Trophoblast cell (in vitro differentiated cells and primary cell): ENCODE results near the gene STMP1.

Experiments
- DNase-seq, 2 donors: peaks; one replicate each; pipeline ENCODE4 v3.0.0-alpha.2; 2016
- H2AFZ ChIP-seq: 2 replicates; pipeline ENCODE4 v1.6.1; 2013; ENCODE audit warnings: low read length, moderate library complexity, mild to moderate bottlenecking; ENCODE audit not compliant: insufficient read depth, poor library complexity
- H2AK5ac ChIP-seq: 2 replicates; pipeline ENCODE4 v1.6.1; 2013; ENCODE audit warnings: mild to moderate bottlenecking, low read length
- H2BK120ac ChIP-seq: 2 replicates; pipeline ENCODE4 v1.6.1; 2013; ENCODE audit warnings: low read length, mild to moderate bottlenecking, moderate library complexity; ENCODE audit not compliant: insufficient read depth, poor library complexity
- H2BK12ac ChIP-seq: 2 replicates; pipeline ENCODE4 v1.6.1; 2013; ENCODE audit warnings: mild to moderate bottlenecking, low read length, moderate library complexity
- H2BK5ac ChIP-seq: 2 replicates; pipeline ENCODE4 v1.6.1; 2013; ENCODE audit warnings: low read length, low read depth, moderate library complexity, mild to moderate bottlenecking; ENCODE audit not compliant: poor library complexity
- H3K14ac ChIP-seq: 2 replicates; pipeline ENCODE4 v1.6.1; 2013; ENCODE audit warnings: mild to moderate bottlenecking, low read length
- H3K18ac ChIP-seq: 2 replicates; pipeline ENCODE4 v1.6.1; 2013; ENCODE audit warnings: mild to moderate bottlenecking, low read length
- H3K23ac ChIP-seq: 2 replicates; pipeline ENCODE4 v1.6.1; 2013; ENCODE audit warnings: low read length
- H3K27ac ChIP-seq: 2 replicates; pipeline ENCODE4 v1.5.1; 2013; ENCODE audit warnings: low read depth, mild to moderate bottlenecking, inconsistent platforms, low read length, moderate library complexity
- H3K27me3 ChIP-seq: 2 replicates; pipeline ENCODE4 v1.6.1; 2013; ENCODE audit warnings: inconsistent platforms, mild to moderate bottlenecking, low read length, moderate library complexity; ENCODE audit not compliant: insufficient read depth
- H3K36me3 ChIP-seq, 2 experiments: 1 replicate in 1 of 2; 2 replicates in 1 of 2; pipeline ENCODE4 v1.6.1; 2013; ENCODE audit warnings: low read length in 2 of 2, mild to moderate bottlenecking in 2 of 2, moderate library complexity in 1 of 2; ENCODE audit not compliant: insufficient read depth in 2 of 2, control insufficient read depth in 1 of 2
- H3K4ac ChIP-seq: 2 replicates; pipeline ENCODE4 v1.6.1; 2013; ENCODE audit warnings: low read depth, mild to moderate bottlenecking, low read length, moderate library complexity
- H3K4me1 ChIP-seq, 2 experiments: 1 replicate in 1 of 2; 2 replicates in 1 of 2; pipeline ENCODE4 v1.6.1; 2013; ENCODE audit warnings: low read length in 2 of 2, mild to moderate bottlenecking in 2 of 2, moderate library complexity in 1 of 2; ENCODE audit not compliant: insufficient read depth in 2 of 2, control insufficient read depth in 1 of 2
- H3K4me2 ChIP-seq: 2 replicates; pipeline ENCODE4 v1.6.1; 2013; ENCODE audit warnings: inconsistent platforms, mild to moderate bottlenecking, low read length, moderate library complexity
- H3K4me3 ChIP-seq: 2 replicates; pipeline ENCODE4 v1.5.1; 2013; ENCODE audit warnings: mild to moderate bottlenecking, low read depth, low read length, inconsistent platforms
- H3K79me1 ChIP-seq: one replicate; pipeline ENCODE4 v1.6.1; 2013; ENCODE audit warnings: low read length
- H3K79me2 ChIP-seq: 2 replicates; pipeline ENCODE4 v1.6.1; 2013; ENCODE audit warnings: low read length, mild to moderate bottlenecking; ENCODE audit not compliant: control insufficient read depth, insufficient read depth, poor library complexity
- H3K9ac ChIP-seq: 2 replicates; pipeline ENCODE4 v1.6.1; 2013; ENCODE audit warnings: mild to moderate bottlenecking, low read length
- H3K9me3 ChIP-seq: 2 replicates; pipeline ENCODE4 v1.6.1; 2013; ENCODE audit warnings: low read depth, mild to moderate bottlenecking, control low read depth, inconsistent platforms, low read length; ENCODE audit not compliant: insufficient read depth
- H4K12ac ChIP-seq: 2 replicates; pipeline ENCODE4 v1.6.1; 2013; ENCODE audit warnings: low read depth, mild to moderate bottlenecking, low read length, moderate library complexity
- H4K8ac ChIP-seq: 2 replicates; pipeline ENCODE4 v1.6.1; 2013; ENCODE audit warnings: low read depth, mild to moderate bottlenecking, low read length, moderate library complexity
- H4K91ac ChIP-seq: one replicate; pipeline ENCODE4 v1.6.1; 2013; ENCODE audit warnings: low read depth, mild to moderate bottlenecking, low read length, moderate library complexity
- WGBS: extraction: QIAGEN DNeasy Blood & Tissue Kit; methylation state at CpG from one replicate; pipeline ENCODE4 v1.1.7; 2013; ENCODE audit warnings: missing lambda C conversion rate; ENCODE audit not compliant: insufficient read length, insufficient coverage; ENCODE audit errors: extremely low coverage; 5-methylcytosine and 5-hydroxymethylcytosine counted together

Gene STMP1

GRCh38 chr7:135693558-135693957 lies 31.2 kb downstream of the STMP1 start:
- WGBS: no CpG with 5 or more reads among the region's 4 CpGs
- no peak overlapping the region for H4K91ac ChIP-seq
- no peak overlapping the region for H3K4ac ChIP-seq
- H4K12ac ChIP-seq: no peak overlapping the region
- no peak overlapping the region for H3K14ac ChIP-seq
- H3K36me3 ChIP-seq: peaks cover 13 to 22% of the 10 kb centered on the region in 2 experiments
- no peak overlapping the region for H3K9ac ChIP-seq
- H3K4me1 ChIP-seq: peaks cover 5 to 12% of the 10 kb centered on the region in 2 experiments
- no peak overlapping the region for H3K4me3 ChIP-seq
- no peak for DNase-seq
- peak overlapping the region; percentile 33 for H3K18ac ChIP-seq
- no peak overlapping the region for H3K23ac ChIP-seq
- H3K9me3 ChIP-seq: no peaks in the 10 kb centered on the region
- peak overlapping the region; percentile 43 for H4K8ac ChIP-seq
- H2BK5ac ChIP-seq: no peak overlapping the region
- H2BK12ac ChIP-seq: peak overlapping the region; percentile 43
- H3K27me3 ChIP-seq: no peaks in the 10 kb centered on the region
- no peak overlapping the region for H2AK5ac ChIP-seq
- H2AFZ ChIP-seq: no peak overlapping the region
- H3K79me1 ChIP-seq: peaks cover 4% of the 10 kb centered on the region
- no peak overlapping the region for H3K27ac ChIP-seq
- H3K79me2 ChIP-seq: no peaks in the 10 kb centered on the region
- H2BK120ac ChIP-seq: no peak overlapping the region
- no peak overlapping the region for H3K4me2 ChIP-seq

- no peaks in the 10 kb centered on the region for H3K79me2 ChIP-seq
- H2BK5ac ChIP-seq: peak overlapping the region; percentile 45
- H3K4me2 ChIP-seq: no peak overlapping the region
- H3K9ac ChIP-seq: no peak overlapping the region
- H3K79me1 ChIP-seq: peaks cover 7% of the 10 kb centered on the region
- peak overlapping the region; percentile 84 for H3K14ac ChIP-seq
- no peak overlapping the region for H2BK120ac ChIP-seq
- no peaks in the 10 kb centered on the region for H3K27me3 ChIP-seq
- H3K36me3 ChIP-seq: peaks cover 8 to 13% of the 10 kb centered on the region in 2 experiments
- no peak for DNase-seq
- no CpG with 5 or more reads among the region's 8 CpGs for WGBS
- H2AK5ac ChIP-seq: no peak overlapping the region
- H3K4me3 ChIP-seq: no peak overlapping the region
- H3K4me1 ChIP-seq: peaks cover 5 to 8% of the 10 kb centered on the region in 2 experiments
- H2AFZ ChIP-seq: no peak overlapping the region
- peak overlapping the region; percentile 50 for H3K27ac ChIP-seq
- H3K4ac ChIP-seq: no peak overlapping the region
- H4K91ac ChIP-seq: peak overlapping the region; percentile 80
- peak overlapping the region; percentile 19 for H2BK12ac ChIP-seq
- H3K9me3 ChIP-seq: no peaks in the 10 kb centered on the region
- peak overlapping the region; percentile 61 for H4K8ac ChIP-seq
- peak overlapping the region; percentile 11 for H3K18ac ChIP-seq
- H3K23ac ChIP-seq: no peak overlapping the region
- H4K12ac ChIP-seq: no peak overlapping the region
Observed at GRCh38 chr7:135697276-135698049, 35.1 kb downstream of the STMP1 start.

- H3K14ac ChIP-seq: peak overlapping the region; percentile 40
Observed at GRCh38 chr7:135704074-135704473, 41.8 kb downstream of the STMP1 start.

GRCh38 chr7:135704698-135705097 lies 42.4 kb downstream of the STMP1 start:
- H3K23ac ChIP-seq: no peak overlapping the region
- H3K4me1 ChIP-seq: peaks cover 7 to 27% of the 10 kb centered on the region in 2 experiments
- peaks cover 6% of the 10 kb centered on the region for H3K79me2 ChIP-seq
- H2AK5ac ChIP-seq: no peak overlapping the region
- no peak overlapping the region for H2BK120ac ChIP-seq
- H4K91ac ChIP-seq: peak overlapping the region; percentile 21
- H3K27ac ChIP-seq: no peak overlapping the region
- no peak overlapping the region for H3K4ac ChIP-seq
- no peaks in the 10 kb centered on the region for H3K27me3 ChIP-seq
- no peak overlapping the region for H2AFZ ChIP-seq
- H2BK12ac ChIP-seq: no peak overlapping the region
- DNase-seq: no peak
- H3K4me2 ChIP-seq: no peak overlapping the region
- H4K12ac ChIP-seq: no peak overlapping the region
- no peak overlapping the region for H3K14ac ChIP-seq
- H3K36me3 ChIP-seq: peaks cover 9 to 10% of the 10 kb centered on the region in 2 experiments
- H3K18ac ChIP-seq: no peak overlapping the region
- no peak overlapping the region for H3K4me3 ChIP-seq
- no peak overlapping the region for H2BK5ac ChIP-seq
- H3K9me3 ChIP-seq: peaks cover 4% of the 10 kb centered on the region
- H3K79me1 ChIP-seq: peaks cover 33% of the 10 kb centered on the region
- no peak overlapping the region for H3K9ac ChIP-seq
- no CpG with 5 or more reads among the region's 5 CpGs for WGBS
- H4K8ac ChIP-seq: no peak overlapping the region

More at GRCh38 chr7:135704074-135704473, 41.8 kb downstream of the STMP1 start:
- no CpG with 5 or more reads among the region's 2 CpGs for WGBS
- Histone ChIP-seq H3K4me3 (no peak overlapping the region), H2BK120ac (no peak overlapping the region), H3K4me2 (no peak overlapping the region), H2BK12ac (peak overlapping the region; percentile 4), H2BK5ac (no peak overlapping the region), H3K36me3 (peaks cover 9 to 10% of the 10 kb centered on the region in 2 experiments), H3K27ac (no peak overlapping the region), H3K23ac (no peak overlapping the region), H2AFZ (no peak overlapping the region), H3K79me1 (peaks cover 31% of the 10 kb centered on the region), H3K4me1 (peaks cover 7 to 27% of the 10 kb centered on the region in 2 experiments), H3K18ac (peak overlapping the region; percentile 30), H4K8ac (peak overlapping the region; percentile 59), H3K79me2 (peaks cover 6% of the 10 kb centered on the region), H3K9ac (no peak overlapping the region), H4K91ac (peak overlapping the region; percentile 42), H3K27me3 (no peaks in the 10 kb centered on the region), H3K9me3 (peaks cover 4% of the 10 kb centered on the region), H2AK5ac (peak overlapping the region; percentile 66), H3K4ac (no peak overlapping the region), H4K12ac (peak overlapping the region; percentile 25)
- DNase-seq: no peak
